ENCODE data around the gene ARHGEF6.

- TF ChIP-seq CTCF (IDR thresholded peaks at IDR 0.05), result no peak
- TF ChIP-seq POLR2A (IDR thresholded peaks at IDR 0.05), result no peak
- no peak for TF ChIP-seq EP300 (IDR thresholded peaks at IDR 0.05)
Observed at GRCh38 chrX:136773648-136774047, 7.1 kb downstream of the ARHGEF6 start.

Data from tibial nerve (tissue), 4 donors.